Adipocyte (in vitro differentiated cells): ENCODE measurements around the gene FIBCD1.
A peak's percentile ranks its signal among the peaks of the same experiment; 100 is the strongest.

Experiments
- DNase-seq: peaks from one replicate; pipeline ENCODE4 v3.0.0-alpha.2; 2015; ENCODE audit warnings: low read depth
- H3K27me3 ChIP-seq: replicated peaks from 2 replicates; pipeline ENCODE4 v1.7.0; 2013; ENCODE audit warnings: mild to moderate bottlenecking, low read length, moderate library complexity; ENCODE audit not compliant: control insufficient read depth, insufficient read depth
- H3K36me3 ChIP-seq: 2 replicates; pipeline ENCODE4 v1.7.0; 2013; ENCODE audit warnings: low read length, mild to moderate bottlenecking, moderate library complexity; ENCODE audit not compliant: control insufficient read depth, insufficient read depth, severe bottlenecking
- H3K4me1 ChIP-seq: 2 replicates; pipeline ENCODE4 v1.7.0; 2013; ENCODE audit warnings: mild to moderate bottlenecking, low read length, moderate library complexity; ENCODE audit not compliant: control insufficient read depth, insufficient read depth
- H3K4me3 ChIP-seq: 2 replicates; pipeline ENCODE4 v1.7.0; 2013; ENCODE audit warnings: mild to moderate bottlenecking, low read length, moderate library complexity
- H3K9ac ChIP-seq: 2 replicates; pipeline ENCODE4 v1.7.0; 2013; ENCODE audit warnings: mild to moderate bottlenecking, low read length, moderate library complexity
- H3K9me3 ChIP-seq: 2 replicates; pipeline ENCODE4 v1.7.0; 2013; ENCODE audit warnings: mild to moderate bottlenecking, low read length, moderate library complexity; ENCODE audit not compliant: control insufficient read depth

FIBCD1 gene

GRCh38 chr9:130883479-130883878, 55.6 kb downstream of the FIBCD1 start:
- no peak for DNase-seq
- H3K27me3 ChIP-seq = no peaks in the 10 kb centered on the region
- H3K9me3 ChIP-seq = no peaks in the 10 kb centered on the region
- H3K36me3 ChIP-seq = peaks cover 100% of the 10 kb centered on the region
- H3K4me1 ChIP-seq = no peaks in the 10 kb centered on the region
- H3K4me3 ChIP-seq = no peak overlapping the region
- no peak overlapping the region for H3K9ac ChIP-seq

- H3K9me3 ChIP-seq = no peaks in the 10 kb centered on the region
- no peaks in the 10 kb centered on the region for H3K27me3 ChIP-seq
- H3K36me3 ChIP-seq = peaks cover 97% of the 10 kb centered on the region
- no peak overlapping the region for H3K9ac ChIP-seq
- no peaks in the 10 kb centered on the region for H3K4me1 ChIP-seq
- no peak overlapping the region for H3K4me3 ChIP-seq
- DNase-seq = no peak
These were observed 56.3 kb downstream of the FIBCD1 start for GRCh38 chr9:130882696-130883225.

GRCh38 chr9:130881516-130881915, 57.5 kb downstream of the FIBCD1 start:
- Histone ChIP-seq H3K27me3 (no peaks in the 10 kb centered on the region), H3K9me3 (no peaks in the 10 kb centered on the region), H3K4me3 (no peak overlapping the region), H3K4me1 (peaks cover 9% of the 10 kb centered on the region), H3K9ac (no peak overlapping the region), H3K36me3 (peaks cover 92% of the 10 kb centered on the region)
- DNase-seq = no peak

- Histone ChIP-seq H3K9me3 (no peaks in the 10 kb centered on the region), H3K9ac (no peak overlapping the region), H3K4me1 (peaks cover 9% of the 10 kb centered on the region), H3K4me3 (no peak overlapping the region), H3K36me3 (peaks cover 88% of the 10 kb centered on the region), H3K27me3 (no peaks in the 10 kb centered on the region)
- DNase-seq = no peak
These were observed 58.3 kb downstream of the FIBCD1 start for GRCh38 chr9:130880599-130881220.

GRCh38 chr9:130879863-130880411, 59.1 kb downstream of the FIBCD1 start:
- peaks cover 9% of the 10 kb centered on the region for H3K4me1 ChIP-seq
- H3K9ac ChIP-seq = no peak overlapping the region
- no peak overlapping the region for H3K4me3 ChIP-seq
- DNase-seq = no peak
- no peaks in the 10 kb centered on the region for H3K9me3 ChIP-seq
- H3K36me3 ChIP-seq = peaks cover 87% of the 10 kb centered on the region
- H3K27me3 ChIP-seq = no peaks in the 10 kb centered on the region

- Histone ChIP-seq H3K9ac (no peak overlapping the region), H3K4me3 (no peak overlapping the region), H3K36me3 (peaks cover 87% of the 10 kb centered on the region), H3K9me3 (no peaks in the 10 kb centered on the region), H3K4me1 (peaks cover 12% of the 10 kb centered on the region), H3K27me3 (no peaks in the 10 kb centered on the region)
- DNase-seq = no peak
These were observed 60.8 kb downstream of the FIBCD1 start for GRCh38 chr9:130878295-130878694.

GRCh38 chr9:130877300-130877699, 61.7 kb downstream of the FIBCD1 start:
- DNase-seq = no peak
- Histone ChIP-seq H3K9me3 (no peaks in the 10 kb centered on the region), H3K9ac (peak overlapping the region; percentile 19), H3K27me3 (no peaks in the 10 kb centered on the region), H3K4me1 (peaks cover 22% of the 10 kb centered on the region), H3K36me3 (peaks cover 86% of the 10 kb centered on the region), H3K4me3 (no peak overlapping the region)

- Histone ChIP-seq H3K9me3 (no peaks in the 10 kb centered on the region), H3K36me3 (peaks cover 81% of the 10 kb centered on the region), H3K9ac (no peak overlapping the region), H3K27me3 (no peaks in the 10 kb centered on the region), H3K4me3 (no peak overlapping the region), H3K4me1 (peaks cover 33% of the 10 kb centered on the region)
- no peak for DNase-seq
These were observed 64.3 kb downstream of the FIBCD1 start for GRCh38 chr9:130874783-130875182.

- Histone ChIP-seq H3K9ac (no peak overlapping the region), H3K36me3 (peaks cover 73% of the 10 kb centered on the region), H3K4me1 (peaks cover 40% of the 10 kb centered on the region), H3K4me3 (no peak overlapping the region), H3K27me3 (no peaks in the 10 kb centered on the region), H3K9me3 (no peaks in the 10 kb centered on the region)
- DNase-seq = no peak
These were observed 65.1 kb downstream of the FIBCD1 start for GRCh38 chr9:130873966-130874365.

GRCh38 chr9:130872912-130873503, 66.0 kb downstream of the FIBCD1 start:
- Histone ChIP-seq H3K4me3 (no peak overlapping the region), H3K36me3 (peaks cover 64% of the 10 kb centered on the region), H3K9ac (peak overlapping the region; percentile 17), H3K4me1 (peaks cover 40% of the 10 kb centered on the region), H3K27me3 (no peaks in the 10 kb centered on the region), H3K9me3 (no peaks in the 10 kb centered on the region)
- DNase-seq = no peak

GRCh38 chr9:130872508-130872907, 66.5 kb downstream of the FIBCD1 start:
- peaks cover 42% of the 10 kb centered on the region for H3K4me1 ChIP-seq
- peaks cover 64% of the 10 kb centered on the region for H3K36me3 ChIP-seq
- DNase-seq = no peak
- H3K9ac ChIP-seq = no peak overlapping the region
- no peaks in the 10 kb centered on the region for H3K27me3 ChIP-seq
- no peaks in the 10 kb centered on the region for H3K9me3 ChIP-seq
- H3K4me3 ChIP-seq = no peak overlapping the region
